Activated CD8-positive, alpha-beta memory T cell treated with anti-CD3 and anti-CD28 coated beads for 24 hours (primary cell): ENCODE results near the gene RNLS.

Experiments
- DNase-seq: peaks from one replicate; pipeline ENCODE4 v3.0.0-alpha.2; 2020

Gene RNLS

DNA sequence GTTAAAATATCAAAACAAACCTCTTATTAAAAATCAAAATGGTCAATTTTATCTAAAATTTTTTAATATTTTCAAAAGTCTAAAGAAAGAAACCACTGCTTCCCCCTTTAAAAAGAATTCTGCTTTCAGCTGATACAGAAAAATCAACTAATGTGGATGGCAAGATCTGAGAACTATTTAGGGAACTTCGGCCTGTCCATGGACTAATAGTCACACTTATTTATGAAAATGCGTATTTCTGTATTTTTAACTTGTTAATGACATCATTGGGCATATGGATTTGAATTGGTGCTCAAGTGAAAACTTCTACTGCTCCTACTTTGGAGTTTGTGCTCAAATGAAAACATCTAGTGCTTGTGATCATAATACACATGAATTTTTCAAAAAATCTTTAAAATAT, 31.9 kb downstream of the RNLS start:
- DNase-seq = no peak

DNA sequence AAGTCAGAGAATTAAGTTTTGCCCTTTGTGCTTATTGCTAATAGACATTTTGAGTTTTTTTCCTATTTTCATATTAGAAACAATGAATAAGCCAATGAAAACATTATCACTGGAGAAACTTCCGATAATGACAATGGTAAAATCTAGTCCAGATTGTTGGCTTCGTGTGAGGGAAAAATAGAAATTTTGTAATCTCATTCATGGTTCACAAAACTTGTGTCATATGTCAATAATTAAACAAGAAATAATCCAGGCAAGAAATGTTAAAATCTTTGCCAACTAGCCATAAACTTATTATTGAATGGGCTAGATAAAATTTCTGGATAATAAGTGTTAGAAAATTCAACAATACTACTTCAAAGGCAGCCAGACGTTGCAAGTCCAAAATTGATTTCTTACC, 36.6 kb downstream of the RNLS start:
- DNase-seq = no peak

DNA sequence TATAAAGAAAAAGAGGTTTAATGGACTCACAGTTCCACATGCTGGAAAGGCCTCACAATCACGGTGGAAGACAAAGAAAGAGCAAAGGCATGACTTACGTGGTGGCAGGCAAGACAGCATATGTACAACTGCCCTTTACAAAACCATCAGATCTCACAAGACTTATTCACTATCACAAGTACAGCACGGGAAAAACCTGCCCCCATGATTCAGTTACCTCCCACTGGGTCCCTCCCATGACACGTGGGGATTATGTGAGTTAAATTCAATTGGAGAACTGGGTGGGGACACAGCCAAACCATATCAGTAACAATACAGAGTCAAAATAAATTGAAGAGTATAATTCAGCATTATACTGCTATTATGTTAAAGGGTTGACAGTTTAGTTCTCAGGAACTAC, 37.8 kb downstream of the RNLS start:
- DNase-seq = no peak

DNA sequence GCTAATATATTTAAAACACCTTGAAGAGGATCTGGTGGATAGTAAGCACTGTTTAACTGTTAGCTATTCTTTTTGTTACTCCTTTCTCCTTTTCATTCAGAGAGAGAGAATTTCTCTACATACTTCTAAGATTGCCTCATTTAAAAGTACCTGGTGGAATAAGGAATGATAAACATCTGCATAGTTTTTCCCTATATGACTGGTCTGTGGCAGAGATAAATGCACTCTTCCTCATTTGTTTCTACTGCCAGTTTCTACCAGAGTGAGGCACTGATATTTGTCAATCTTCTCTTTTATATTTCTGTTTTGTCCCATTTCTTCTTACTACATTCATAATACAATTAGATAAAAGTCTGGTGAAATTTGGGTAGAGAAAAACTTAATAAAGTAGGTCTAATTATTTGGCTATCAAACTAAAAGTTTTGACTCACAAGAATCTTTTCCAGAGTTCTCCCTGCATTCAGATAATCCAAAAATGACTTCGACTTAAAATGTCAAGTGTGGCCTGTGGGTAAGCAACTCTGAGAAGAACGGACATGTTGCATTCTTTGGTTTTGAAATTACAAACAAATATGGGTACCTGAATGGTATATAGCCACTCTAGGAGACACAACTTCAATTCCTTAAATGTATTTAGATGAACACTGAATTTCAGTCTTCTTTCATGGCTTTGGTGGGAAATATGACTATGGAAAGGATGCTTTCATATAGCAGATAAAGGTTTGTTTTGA, 38.8 kb downstream of the RNLS start:
- DNase-seq = no peak

DNA sequence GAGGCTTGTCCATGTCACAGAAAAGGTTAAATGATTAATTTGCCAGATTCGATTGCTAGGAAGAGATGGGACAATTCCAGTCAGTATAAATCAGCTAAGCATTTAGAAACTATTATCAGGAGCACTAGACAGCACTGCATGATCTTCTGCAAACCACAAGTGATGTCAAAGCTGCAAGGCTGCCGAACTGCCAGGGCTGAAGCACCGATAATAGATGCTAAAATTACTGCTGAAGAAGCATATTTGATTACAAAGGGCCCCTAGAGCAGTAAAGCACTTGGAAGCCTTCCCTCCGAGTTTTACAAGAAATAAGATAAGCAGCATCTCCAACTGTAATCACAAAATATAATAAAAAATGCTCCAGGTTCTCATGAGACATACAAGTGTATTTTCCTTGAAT, 40.6 kb downstream of the RNLS start:
- DNase-seq = no peak

DNA sequence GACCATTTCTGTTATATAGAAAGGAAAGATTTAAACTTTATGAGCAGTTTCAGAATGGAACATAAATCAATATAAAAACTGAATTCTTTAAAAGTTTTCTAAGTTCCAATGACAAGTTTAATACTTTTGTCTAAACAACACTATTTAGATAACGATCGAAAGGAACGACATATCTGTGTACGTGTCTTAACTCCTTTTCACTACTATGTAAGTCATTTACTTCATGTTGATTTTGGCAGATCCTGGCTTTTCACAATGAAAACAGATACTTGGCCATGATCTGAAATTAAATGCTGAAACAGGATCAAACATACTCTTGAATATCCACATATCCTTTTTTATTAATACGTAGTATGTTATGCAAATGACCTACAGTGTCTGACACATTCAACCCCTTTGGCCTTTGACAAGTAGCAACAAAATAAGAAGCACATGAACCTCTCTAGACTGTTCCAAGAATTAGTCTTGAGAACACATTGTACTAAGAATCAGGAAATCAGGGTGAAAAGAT, 41.9 kb downstream of the RNLS start:
- DNase-seq = no peak

DNA sequence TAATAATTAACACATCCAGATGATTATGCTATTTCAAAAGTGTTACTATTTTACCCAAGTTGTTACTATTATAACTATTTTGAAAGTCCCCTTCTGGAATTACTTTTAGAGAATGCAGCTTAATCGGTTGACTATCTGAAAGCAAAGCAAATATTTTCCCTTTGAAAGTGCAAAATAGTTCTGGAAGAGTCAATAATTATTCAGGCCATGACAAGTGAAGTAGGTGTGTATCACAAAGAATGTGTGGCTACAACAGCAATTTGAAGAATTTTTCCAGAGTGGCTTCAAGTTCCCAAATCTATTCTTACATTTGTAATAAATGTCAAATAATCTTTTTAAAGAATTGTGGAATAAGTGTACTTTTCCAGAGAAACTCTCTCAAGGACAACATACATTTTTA, 42.8 kb downstream of the RNLS start:
- DNase-seq = no peak

DNA sequence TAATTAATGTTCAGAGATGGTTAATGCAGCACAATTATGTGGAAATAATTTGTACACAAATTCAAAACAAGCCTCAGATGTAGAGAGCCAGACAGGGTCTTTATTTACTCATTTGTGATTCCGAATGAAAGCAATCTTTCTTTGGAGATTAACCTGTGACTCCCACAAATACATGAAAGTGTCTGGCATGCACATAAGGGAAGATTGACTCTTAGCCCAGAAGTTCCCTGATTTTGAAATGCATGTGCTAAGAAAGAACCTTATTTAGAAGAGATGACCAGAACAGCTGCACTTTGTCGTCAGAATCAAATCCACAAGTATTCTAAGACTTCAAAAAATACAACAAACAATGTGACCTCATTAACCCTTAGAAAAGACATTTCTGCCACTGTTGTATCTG, 45.1 kb downstream of the RNLS start:
- no peak for DNase-seq

DNA sequence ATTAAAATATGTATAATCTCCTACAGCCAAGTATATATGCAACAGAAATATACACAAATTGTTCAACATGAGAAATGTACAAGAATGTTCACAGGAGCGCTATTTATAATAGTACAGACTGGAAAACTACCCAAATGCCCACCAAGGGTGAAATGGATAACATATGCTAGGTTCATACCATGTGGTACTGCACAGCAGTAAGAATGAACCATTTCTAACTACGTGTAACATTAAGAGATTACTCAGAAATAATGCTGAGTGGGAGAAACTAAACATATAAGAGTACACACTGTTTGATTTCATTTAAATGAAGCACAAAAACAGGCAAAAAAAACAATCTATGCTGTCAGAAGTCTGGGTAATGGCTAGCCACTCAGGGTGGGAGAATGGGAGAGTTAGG, 45.8 kb downstream of the RNLS start:
- no peak for DNase-seq

DNA sequence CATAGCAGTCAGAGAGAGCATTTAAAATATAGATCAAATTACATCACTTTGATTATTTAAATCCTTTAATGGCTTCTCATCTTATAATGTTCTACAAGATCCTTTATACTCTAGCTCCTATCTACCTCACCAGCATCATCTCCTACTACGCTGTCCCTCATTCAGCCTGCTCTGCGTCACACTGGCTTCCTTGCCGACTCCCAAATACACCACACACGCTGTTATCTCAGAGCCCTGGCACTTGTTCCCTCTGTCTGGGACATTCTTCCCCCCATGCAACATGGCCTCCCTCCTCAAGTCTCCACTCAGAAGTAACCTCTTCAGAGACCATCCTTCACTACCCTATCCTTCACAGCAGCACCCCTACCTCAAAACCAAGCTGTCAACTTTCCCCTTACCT, 46.7 kb downstream of the RNLS start:
- DNase-seq = no peak

DNA sequence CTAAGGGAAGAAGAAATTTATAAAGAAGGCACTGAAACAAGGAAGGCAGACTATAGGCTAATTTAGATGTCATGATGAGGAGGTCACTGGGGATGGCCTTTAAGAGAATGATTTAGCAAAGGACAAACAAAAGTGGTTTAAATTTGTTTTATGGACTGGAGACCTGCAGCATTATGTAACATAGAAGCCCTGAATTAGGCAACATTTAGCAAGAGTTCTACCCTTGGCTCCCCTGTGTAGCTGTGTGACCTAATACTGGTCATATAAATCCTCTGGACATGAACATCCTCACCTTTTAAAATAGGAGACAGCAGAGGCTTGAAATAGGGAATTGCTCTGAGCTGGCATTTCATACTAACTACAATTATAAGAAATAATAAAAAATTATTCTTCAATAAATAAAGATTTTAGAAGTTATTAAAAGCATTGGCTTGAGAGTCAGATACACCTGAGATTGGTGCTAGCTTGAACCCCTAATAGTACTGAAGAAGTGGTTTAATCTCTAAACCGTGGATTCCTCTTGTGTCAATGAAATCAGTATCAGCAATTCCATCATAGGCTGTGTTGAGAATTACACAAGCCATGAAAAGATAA, 48.9 kb downstream of the RNLS start:
- no peak for DNase-seq

DNA sequence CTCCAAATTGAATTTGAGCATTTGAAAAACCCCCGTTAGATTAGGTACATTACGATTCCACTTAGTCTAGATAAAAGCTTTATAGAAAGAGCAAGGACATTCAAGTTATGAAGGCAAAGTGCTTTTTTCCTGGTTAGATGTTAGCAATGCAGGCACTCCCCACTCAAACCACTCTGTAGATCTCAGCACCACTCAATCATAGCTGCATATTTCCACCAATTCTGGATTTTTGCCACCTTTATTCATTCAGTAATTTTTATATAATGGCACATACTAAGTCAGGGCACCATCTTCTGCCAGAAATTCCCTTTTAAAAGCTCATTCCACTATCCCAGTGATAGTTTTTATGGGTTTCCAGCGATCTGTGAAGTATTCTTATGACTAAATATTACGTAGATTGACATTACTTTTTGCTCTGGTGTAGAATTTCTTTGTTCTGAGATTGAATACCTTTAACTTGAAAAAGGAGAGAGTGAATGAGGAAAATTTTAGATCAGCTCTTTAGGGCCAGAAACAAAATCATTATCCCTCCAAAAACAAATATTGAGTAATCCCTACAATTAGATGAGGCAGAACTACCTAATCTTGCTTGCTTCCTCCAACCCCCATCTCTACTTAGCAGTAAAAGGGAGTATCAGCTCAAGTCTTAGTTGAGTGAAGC, 51.6 kb downstream of the RNLS start:
- DNase-seq = no peak

DNA sequence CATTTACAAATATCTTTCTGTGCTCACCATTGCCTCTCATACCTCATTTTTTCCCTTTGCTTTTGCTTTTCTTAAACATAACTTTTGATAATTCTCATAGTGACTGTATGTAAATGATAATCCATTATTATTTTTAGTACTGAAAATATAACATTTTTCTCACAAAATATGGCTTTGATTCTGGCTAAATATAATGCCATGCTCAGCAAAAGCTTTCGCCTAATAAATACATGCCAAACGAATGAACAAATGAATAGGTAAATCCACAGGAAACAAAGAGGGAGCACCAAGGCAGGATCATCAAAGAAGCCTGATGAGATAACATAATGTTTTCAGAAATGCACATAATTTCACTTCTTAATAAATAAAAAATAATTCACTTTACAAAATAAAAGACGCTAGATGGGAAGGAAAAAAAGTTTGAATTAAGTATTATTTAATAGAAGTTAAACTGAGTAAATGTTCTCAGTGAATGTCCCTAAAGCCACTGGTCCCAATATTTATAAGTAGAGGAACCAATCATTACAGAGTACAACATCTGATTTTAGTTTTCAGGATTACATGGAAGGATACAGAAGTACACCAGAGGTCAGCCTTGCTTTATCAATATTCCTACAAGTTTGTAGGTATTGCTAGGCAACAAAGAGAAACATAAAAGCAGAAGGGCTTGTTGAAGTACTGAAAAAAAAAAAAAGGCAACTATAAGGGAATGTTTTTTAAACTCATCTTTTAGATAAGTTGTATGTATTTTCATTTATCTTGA, 52.3 kb downstream of the RNLS start:
- no peak for DNase-seq

DNA sequence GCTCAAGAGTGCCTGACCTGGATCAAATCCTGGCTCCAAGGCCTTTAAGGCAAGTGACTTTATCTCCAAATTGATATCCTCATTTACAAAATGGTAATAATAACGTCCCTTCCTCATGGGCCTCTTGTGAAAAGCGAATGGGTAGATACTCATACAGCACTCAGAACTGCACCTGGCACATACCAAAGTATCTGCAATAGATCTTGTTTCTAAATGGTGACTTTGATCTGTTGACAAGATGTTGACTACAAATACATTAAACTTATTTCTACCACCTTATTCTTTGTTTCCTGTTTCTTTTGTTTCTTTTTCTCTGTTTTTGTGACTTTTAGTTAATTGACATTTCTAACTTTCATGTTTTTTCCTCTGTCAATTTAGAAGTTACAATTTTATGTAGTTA, 53.0 kb downstream of the RNLS start:
- no peak for DNase-seq

DNA sequence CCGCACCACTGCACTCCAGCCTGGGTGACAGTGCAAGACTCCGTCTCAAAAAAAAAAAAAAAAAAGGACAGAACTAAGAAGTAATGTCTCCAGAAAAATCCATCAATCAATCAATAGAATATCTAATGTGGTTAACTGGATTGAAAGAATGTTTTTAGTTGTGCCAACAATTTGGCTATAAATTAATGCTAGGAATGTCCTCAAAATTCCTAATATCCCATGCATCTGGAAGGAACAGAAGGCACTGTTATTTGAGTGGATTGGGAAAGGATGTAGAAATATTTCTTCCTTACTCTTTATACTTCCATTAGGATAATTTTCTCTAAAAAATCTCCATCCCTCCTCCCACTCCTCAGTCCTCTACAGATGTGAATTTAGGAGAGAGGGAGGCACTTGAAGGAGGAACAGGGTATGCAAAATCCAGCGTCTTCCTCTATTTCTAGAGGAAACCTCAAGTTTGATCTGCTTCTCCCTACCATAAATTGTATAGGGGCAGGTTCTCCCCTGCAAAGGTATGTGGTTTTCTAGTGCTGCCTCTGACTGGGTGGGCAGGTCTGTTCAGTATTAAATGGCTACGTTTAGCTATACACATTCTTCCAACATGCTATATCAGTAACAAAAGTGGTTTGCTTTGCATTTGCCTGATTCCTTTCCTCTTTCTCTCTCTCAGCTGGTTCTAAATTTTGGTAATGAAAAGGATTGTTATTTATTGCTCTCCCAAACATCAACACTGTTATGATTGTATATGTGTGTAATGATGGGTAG, 54.1 kb downstream of the RNLS start:
- DNase-seq = no peak

DNA sequence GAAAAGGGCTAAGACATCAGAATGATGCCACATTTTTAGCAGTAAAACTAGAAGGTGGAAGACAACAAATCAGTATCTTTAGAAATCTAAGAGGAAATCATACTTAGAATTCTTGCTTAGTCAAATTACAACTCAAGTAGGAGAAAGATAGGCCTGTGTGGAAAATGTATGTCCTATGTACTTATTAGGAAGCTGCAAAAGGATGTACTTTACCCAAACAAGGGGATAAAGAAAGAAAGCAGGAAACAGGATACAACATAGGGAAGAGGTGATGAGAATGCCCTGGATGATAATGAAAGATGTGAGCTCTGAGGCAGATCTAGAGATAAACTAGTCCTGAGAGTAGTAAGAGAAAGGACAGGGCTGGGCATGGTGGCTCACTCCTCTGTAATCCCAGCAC, 54.9 kb downstream of the RNLS start:
- no peak for DNase-seq

DNA sequence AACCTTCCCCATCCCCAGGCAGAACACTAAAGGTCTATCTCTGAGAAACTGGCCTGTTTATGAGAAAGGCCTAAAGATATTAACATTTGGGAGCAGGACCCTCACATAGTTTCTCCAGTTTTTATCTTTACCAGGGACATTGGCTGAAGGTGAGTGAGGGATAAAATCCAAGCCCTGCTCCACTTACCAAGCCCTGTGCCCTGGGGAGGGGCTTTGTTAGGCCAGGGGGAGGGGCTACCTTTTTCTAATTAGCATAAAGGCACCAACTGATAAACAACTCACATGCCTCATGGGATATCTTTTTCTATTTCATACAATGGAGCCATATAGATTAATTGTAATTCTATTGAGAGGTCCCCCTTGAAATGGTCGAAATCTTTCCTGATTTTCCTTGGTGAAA, 55.9 kb downstream of the RNLS start:
- DNase-seq = no peak

DNA sequence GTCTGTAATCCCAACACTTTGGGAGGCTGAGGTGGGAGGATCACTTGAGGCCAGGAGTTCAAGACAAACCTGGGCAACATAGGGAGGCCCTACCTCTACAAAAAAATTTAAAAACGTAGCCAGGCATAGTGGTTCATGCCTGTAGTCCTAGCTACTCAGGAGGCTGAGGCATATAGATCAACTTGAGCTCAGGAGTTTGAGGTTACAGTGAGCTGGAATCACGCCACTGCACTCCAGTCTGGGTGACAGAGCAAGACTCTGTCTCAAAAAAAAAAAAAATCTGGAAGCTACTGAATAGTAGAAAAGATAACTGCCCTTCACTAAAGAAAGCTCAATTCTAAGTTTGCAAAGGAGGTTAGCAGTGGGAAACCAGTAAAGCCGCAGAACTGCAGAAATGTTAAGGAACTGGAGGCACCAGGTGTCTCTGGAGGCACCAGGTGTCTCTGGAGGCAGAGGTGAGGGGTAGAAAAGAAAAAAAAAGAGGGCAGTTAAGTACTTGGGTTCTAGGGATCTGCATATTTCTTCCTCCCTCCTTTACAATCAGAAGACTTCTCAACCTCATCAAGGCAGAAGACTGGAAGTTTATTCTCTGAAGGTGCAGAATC, 56.5 kb downstream of the RNLS start:
- DNase-seq = no peak

DNA sequence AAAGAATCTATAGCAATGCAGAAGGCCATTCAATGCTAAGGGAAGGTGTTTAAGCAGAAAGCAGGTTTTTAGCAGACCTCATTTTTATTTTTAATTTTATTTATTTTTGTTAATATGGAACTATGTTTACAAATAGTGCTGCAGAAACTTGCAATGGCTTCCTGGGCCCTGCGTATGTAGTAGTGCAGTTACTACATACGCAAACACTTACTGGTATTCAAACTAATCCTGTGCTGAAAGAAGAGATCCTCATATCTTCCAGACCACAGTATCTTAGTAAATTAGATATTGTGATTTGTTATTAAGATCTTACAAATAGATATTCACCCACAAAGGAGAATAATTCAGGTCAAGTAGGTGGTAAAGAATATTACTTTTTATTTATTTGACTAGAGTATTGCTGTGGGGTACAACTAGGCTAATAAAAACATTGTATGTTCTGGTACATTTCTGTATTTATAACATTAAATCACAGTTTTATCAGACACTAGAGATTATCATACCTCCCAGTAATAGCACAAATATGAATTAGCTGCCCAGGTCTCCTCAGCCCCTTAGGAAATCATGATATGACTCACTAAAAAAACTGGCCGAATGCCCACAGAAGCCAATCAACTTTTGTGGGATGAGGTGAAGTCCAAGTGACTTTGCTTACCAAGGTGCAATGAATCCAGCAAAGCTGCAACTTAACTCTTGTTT, 57.6 kb downstream of the RNLS start:
- no peak for DNase-seq

DNA sequence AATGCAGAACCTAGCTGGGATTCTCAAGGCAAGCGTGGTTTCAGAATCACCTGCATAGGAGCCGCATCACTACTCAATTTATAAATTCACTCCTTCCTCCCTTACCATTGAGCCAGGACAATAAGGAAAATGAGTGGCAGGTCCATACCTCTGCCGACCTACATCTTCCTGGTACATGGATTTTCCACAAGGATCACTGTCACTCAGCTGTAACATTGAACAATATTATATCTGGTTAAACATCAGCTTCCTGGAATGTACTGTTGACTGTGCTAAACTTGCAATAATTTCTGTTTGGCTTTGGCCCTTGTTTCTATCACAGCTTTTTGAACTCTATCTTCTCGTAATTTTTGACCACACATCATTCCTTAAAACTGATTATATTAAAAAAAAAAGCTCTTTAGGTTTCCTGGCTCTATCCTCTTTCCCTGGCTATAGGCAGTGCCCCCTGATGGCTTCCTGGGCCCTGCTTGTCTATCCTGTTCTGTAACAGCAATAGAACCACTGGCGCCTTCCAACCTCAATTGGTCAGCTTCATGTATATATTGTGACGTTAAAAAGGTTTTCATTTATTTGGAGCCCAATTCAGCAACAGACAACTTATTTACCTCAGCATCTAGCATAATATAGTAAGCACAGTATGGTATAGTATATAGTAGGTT, 59.2 kb downstream of the RNLS start:
- DNase-seq = no peak

DNA sequence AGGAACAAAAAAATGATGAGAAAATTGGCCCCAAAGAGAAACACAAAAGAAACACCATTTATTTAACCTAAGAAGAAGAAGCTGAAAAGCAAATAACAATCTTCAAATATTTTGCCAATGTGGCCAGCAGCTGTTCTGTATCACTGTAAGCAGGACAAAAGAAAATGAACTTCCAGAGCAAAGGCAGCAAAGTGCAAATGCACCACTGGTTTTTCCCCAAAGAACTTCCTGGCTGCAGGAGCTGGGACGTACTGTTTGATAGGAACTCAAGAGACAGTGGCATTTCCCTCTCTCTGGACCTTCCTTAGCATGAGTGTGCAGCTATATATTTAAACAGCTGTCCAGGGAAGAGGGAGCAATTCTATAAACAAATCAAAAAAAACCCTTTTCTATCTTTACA, 60.4 kb downstream of the RNLS start:
- no peak for DNase-seq
